Neural cell (in vitro differentiated cells): ENCODE measurements around the gene POLR1A. TPM values are rescaled to one million over a fixed set of nuclear protein-coding genes. Genes with fewer than 3 reads are reported as not detected.

Experiments used
- H2AFZ ChIP-seq: fragments of 200-600, 300-800 bp; sonication (generic), shearing (Covaris generic); 2 replicates; pipeline ENCODE4 v1.6.0; 2014; ENCODE audit warnings: low read depth, mild to moderate bottlenecking, antibody characterized with exemption, low read length, moderate library complexity
- H3F3A ChIP-seq: fragments of 200-600 bp; shearing (Covaris generic); 2 replicates; pipeline ENCODE4 v1.6.1; 2016; ENCODE audit warnings: mild to moderate bottlenecking, moderate library complexity, mixed read lengths, antibody characterized with exemption, low read length; ENCODE audit not compliant: insufficient read depth, poor library complexity, severe bottlenecking
- H3K27ac ChIP-seq: fragments of 200-600, 300-800 bp; sonication (generic), shearing (Covaris generic); 2 replicates; pipeline ENCODE4 v1.5.1; 2014; ENCODE audit warnings: mild to moderate bottlenecking, low read length, moderate library complexity
- H3K27me3 ChIP-seq: fragments of 300-800, 200-600 bp; sonication (generic), shearing (Covaris generic); 2 replicates; pipeline ENCODE4 v1.6.0; 2014; ENCODE audit warnings: mild to moderate bottlenecking, low read depth, low read length, moderate library complexity; ENCODE audit not compliant: insufficient read depth
- H3K36me3 ChIP-seq: fragments of 300-800, 200-600 bp; sonication (generic), shearing (Covaris generic); 2 replicates; pipeline ENCODE4 v1.5.1; 2014; ENCODE audit warnings: mild to moderate bottlenecking, antibody characterized with exemption, low read length, moderate library complexity; ENCODE audit not compliant: insufficient read depth
- H3K4me2 ChIP-seq: fragments of 300-800, 200-600 bp; sonication (generic), shearing (Covaris generic); 2 replicates; pipeline ENCODE4 v1.6.0; 2014; ENCODE audit warnings: mild to moderate bottlenecking, low read length
- H3K4me3 ChIP-seq: fragments of 300-800, 200-600 bp; sonication (generic), shearing (Covaris generic); 2 replicates; pipeline ENCODE4 v1.5.1; 2014; ENCODE audit warnings: mild to moderate bottlenecking, low read length, moderate library complexity
- H3K79me2 ChIP-seq: fragments of 200-600 bp; shearing (Covaris generic); replicated peaks from 2 replicates; pipeline ENCODE4 v1.6.0; 2014; ENCODE audit warnings: mild to moderate bottlenecking, low read length, moderate library complexity; ENCODE audit not compliant: insufficient read depth
- H3K9ac ChIP-seq: fragments of 300-800, 200-600 bp; sonication (generic), shearing (Covaris generic); 2 replicates; pipeline ENCODE4 v1.6.1; 2016; ENCODE audit warnings: mild to moderate bottlenecking, low read length, mixed read lengths
- H3K9me2 ChIP-seq: fragments of 200-600 bp; shearing (Covaris generic); 2 replicates; pipeline ENCODE4 v1.6.1; 2016; ENCODE audit warnings: mild to moderate bottlenecking, low read length, mixed read lengths; ENCODE audit not compliant: insufficient read depth
- H3K9me3 ChIP-seq: fragments of 200-600, 300-800 bp; sonication (generic), shearing (Covaris generic); 2 replicates; pipeline ENCODE4 v1.6.1; 2016; ENCODE audit warnings: mild to moderate bottlenecking, mixed run types, low read length, moderate library complexity, mixed read lengths
- H4K20me1 ChIP-seq: fragments of 200-600 bp; shearing (Covaris generic); 2 replicates; pipeline ENCODE4 v1.6.1; 2016; ENCODE audit warnings: mild to moderate bottlenecking, mixed run types; ENCODE audit not compliant: insufficient read depth
- EP300 ChIP-seq: fragments of 450-650 bp; conservative IDR thresholded peaks from 2 replicates; pipeline ENCODE4 v1.6.1; 2014; ENCODE audit warnings: antibody characterized with exemption, mild to moderate bottlenecking, moderate library complexity; ENCODE audit not compliant: poor library complexity, severe bottlenecking
- EZH2 ChIP-seq: fragments of 200-600, 300-800 bp; shearing (Covaris generic), sonication (generic); IDR thresholded peaks from 2 replicates; pipeline ENCODE4 v1.6.1; 2014; ENCODE audit warnings: antibody characterized with exemption, low read length, borderline replicate concordance, mild to moderate bottlenecking; ENCODE audit not compliant: insufficient read depth, poor library complexity, severe bottlenecking
- MXI1 ChIP-seq: fragments of 450-650 bp; conservative IDR thresholded peaks from 2 replicates; pipeline ENCODE4 v1.6.1; 2014; ENCODE audit warnings: antibody characterized with exemption, mild to moderate bottlenecking; ENCODE audit not compliant: poor library complexity, severe bottlenecking
- POLR2AphosphoS5 ChIP-seq: IDR thresholded peaks from 2 replicates; pipeline ENCODE4 v1.6.1; 2012
- RAD21 ChIP-seq: fragments of 450-650 bp; conservative IDR thresholded peaks from 2 replicates; pipeline ENCODE4 v1.6.1; 2014; ENCODE audit warnings: antibody characterized with exemption, mild to moderate bottlenecking, moderate library complexity
- SMC3 ChIP-seq: fragments of 450-650 bp; conservative IDR thresholded peaks from 2 replicates; pipeline ENCODE4 v1.6.1; 2014; ENCODE audit warnings: antibody characterized with exemption, mild to moderate bottlenecking, moderate library complexity; ENCODE audit not compliant: poor library complexity
- TAF1 ChIP-seq: IDR thresholded peaks from 2 replicates; pipeline ENCODE4 v1.6.1; 2012; ENCODE audit warnings: low read depth
- polyA plus RNA-seq: library from polyadenylated mRNA; depleted of rRNA; stranded (reverse); fragments of >200 nt; gene quantifications from 2 replicates; pipeline ENCODE4 v1.2.3, GENCODE V29; 2014
- TF ChIP-seq, protein P1 (sequence below): fragments of 450-650 bp; IDR thresholded peaks from 2 replicates; pipeline ENCODE4 v1.5.1; 2014; ENCODE audit warnings: antibody characterized with exemption, mild to moderate bottlenecking, moderate library complexity; ENCODE audit not compliant: poor library complexity, severe bottlenecking
- TF ChIP-seq, protein P2 (sequence below): IDR thresholded peaks from 2 replicates; pipeline ENCODE4 v1.6.1; 2012; ENCODE audit warnings: borderline replicate concordance

Gene POLR1A
- polyA plus RNA-seq, 1 donor from 2014 or later: 5.4 TPM

DNA sequence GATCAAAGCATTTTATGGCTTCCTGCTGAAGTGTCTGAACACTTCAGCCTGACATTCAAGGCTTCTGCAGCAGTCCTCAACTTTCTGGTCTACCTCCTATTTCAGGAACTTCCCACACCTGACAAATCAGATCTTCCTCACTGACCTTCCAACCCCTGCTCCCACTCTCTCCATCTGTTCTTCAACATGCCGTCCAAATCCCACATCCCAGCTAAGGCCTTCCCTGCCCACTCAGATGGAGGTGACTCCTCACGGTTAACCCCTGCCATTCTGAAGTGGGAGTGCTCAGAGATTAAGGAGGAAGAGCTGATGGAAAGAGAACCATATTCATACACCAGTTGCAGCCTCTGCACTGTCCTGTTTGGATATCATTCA is 104.8 kb downstream of the POLR1A start:
- H4K20me1 ChIP-seq: no peaks in the 10 kb centered on the region
- no peak overlapping the region for H3K27ac ChIP-seq
- no peaks in the 10 kb centered on the region for H3K79me2 ChIP-seq
- H2AFZ ChIP-seq: no peak overlapping the region
- no peaks in the 10 kb centered on the region for H3K27me3 ChIP-seq
- H3K9me3 ChIP-seq: peaks cover 4% of the 10 kb centered on the region
- no peak overlapping the region for H3K4me3 ChIP-seq
- H3F3A ChIP-seq: no peaks in the 10 kb centered on the region
- H3K9me2 ChIP-seq: no peaks in the 10 kb centered on the region
- TF ChIP-seq, protein P1, sequence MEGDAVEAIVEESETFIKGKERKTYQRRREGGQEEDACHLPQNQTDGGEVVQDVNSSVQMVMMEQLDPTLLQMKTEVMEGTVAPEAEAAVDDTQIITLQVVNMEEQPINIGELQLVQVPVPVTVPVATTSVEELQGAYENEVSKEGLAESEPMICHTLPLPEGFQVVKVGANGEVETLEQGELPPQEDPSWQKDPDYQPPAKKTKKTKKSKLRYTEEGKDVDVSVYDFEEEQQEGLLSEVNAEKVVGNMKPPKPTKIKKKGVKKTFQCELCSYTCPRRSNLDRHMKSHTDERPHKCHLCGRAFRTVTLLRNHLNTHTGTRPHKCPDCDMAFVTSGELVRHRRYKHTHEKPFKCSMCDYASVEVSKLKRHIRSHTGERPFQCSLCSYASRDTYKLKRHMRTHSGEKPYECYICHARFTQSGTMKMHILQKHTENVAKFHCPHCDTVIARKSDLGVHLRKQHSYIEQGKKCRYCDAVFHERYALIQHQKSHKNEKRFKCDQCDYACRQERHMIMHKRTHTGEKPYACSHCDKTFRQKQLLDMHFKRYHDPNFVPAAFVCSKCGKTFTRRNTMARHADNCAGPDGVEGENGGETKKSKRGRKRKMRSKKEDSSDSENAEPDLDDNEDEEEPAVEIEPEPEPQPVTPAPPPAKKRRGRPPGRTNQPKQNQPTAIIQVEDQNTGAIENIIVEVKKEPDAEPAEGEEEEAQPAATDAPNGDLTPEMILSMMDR: no peak
- TF ChIP-seq TAF1 (no peak), EZH2 (no peak), EP300 (no peak), MXI1 (no peak), SMC3 (no peak), RAD21 (no peak), POLR2AphosphoS5 (no peak)
- TF ChIP-seq, protein P2, sequence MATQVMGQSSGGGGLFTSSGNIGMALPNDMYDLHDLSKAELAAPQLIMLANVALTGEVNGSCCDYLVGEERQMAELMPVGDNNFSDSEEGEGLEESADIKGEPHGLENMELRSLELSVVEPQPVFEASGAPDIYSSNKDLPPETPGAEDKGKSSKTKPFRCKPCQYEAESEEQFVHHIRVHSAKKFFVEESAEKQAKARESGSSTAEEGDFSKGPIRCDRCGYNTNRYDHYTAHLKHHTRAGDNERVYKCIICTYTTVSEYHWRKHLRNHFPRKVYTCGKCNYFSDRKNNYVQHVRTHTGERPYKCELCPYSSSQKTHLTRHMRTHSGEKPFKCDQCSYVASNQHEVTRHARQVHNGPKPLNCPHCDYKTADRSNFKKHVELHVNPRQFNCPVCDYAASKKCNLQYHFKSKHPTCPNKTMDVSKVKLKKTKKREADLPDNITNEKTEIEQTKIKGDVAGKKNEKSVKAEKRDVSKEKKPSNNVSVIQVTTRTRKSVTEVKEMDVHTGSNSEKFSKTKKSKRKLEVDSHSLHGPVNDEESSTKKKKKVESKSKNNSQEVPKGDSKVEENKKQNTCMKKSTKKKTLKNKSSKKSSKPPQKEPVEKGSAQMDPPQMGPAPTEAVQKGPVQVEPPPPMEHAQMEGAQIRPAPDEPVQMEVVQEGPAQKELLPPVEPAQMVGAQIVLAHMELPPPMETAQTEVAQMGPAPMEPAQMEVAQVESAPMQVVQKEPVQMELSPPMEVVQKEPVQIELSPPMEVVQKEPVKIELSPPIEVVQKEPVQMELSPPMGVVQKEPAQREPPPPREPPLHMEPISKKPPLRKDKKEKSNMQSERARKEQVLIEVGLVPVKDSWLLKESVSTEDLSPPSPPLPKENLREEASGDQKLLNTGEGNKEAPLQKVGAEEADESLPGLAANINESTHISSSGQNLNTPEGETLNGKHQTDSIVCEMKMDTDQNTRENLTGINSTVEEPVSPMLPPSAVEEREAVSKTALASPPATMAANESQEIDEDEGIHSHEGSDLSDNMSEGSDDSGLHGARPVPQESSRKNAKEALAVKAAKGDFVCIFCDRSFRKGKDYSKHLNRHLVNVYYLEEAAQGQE: no peak
- no peak overlapping the region for H3K4me2 ChIP-seq
- no peaks in the 10 kb centered on the region for H3K36me3 ChIP-seq
- no peak overlapping the region for H3K9ac ChIP-seq

GRCh38 chr2:86000131-86000937 is 105.4 kb downstream of the POLR1A start:
- H3K27ac ChIP-seq: no peak overlapping the region
- no peak for TF ChIP-seq EZH2
- TF ChIP-seq, protein P2: no peak
- TF ChIP-seq MXI1: no peak
- TF ChIP-seq EP300: no peak
- TF ChIP-seq RAD21: no peak
- TF ChIP-seq POLR2AphosphoS5: no peak
- TF ChIP-seq SMC3: no peak
- TF ChIP-seq TAF1: no peak
- TF ChIP-seq, protein P1: no peak

More at GRCh38 chr2:86000131-86000937, 105.4 kb downstream of the POLR1A start:
- Histone ChIP-seq H3K4me2 (no peak overlapping the region), H3K79me2 (no peaks in the 10 kb centered on the region), H2AFZ (no peak overlapping the region), H3K9me3 (no peaks in the 10 kb centered on the region), H3K4me3 (no peak overlapping the region), H3K36me3 (no peaks in the 10 kb centered on the region), H4K20me1 (no peaks in the 10 kb centered on the region), H3K9ac (no peak overlapping the region), H3F3A (no peaks in the 10 kb centered on the region), H3K9me2 (no peaks in the 10 kb centered on the region), H3K27me3 (no peaks in the 10 kb centered on the region)
